Loucy (cell line): ENCODE results near the gene AFF2.

Experiments
- H2AFZ ChIP-seq: fragments of 200-600 bp; sonication (generic); 2 replicates; pipeline ENCODE4 v1.6.0; 2016; ENCODE audit warnings: antibody characterized with exemption, mild to moderate bottlenecking, low read length, moderate library complexity
- H3F3A ChIP-seq: fragments of 200-600 bp; 2 replicates; pipeline ENCODE4 v1.6.0; 2016; ENCODE audit warnings: antibody characterized with exemption, low read depth, mild to moderate bottlenecking
- H3K27me3 ChIP-seq: fragments of 200-600 bp; sonication (generic); 2 replicates; pipeline ENCODE4 v1.6.1; 2014; ENCODE audit warnings: low read length, mild to moderate bottlenecking; ENCODE audit not compliant: insufficient read depth, poor library complexity, severe bottlenecking
- H3K36me3 ChIP-seq: fragments of 200-600 bp; sonication (generic); 2 replicates; pipeline ENCODE4 v1.6.1; 2016; ENCODE audit warnings: low read length; ENCODE audit not compliant: insufficient read depth
- H3K4me1 ChIP-seq: fragments of 200-600 bp; sonication (generic); 2 replicates; pipeline ENCODE4 v1.5.1; 2014; ENCODE audit warnings: low read length, mild to moderate bottlenecking; ENCODE audit not compliant: insufficient read depth, poor library complexity, severe bottlenecking
- H3K4me2 ChIP-seq: fragments of 200-600 bp; sonication (generic); 2 replicates; pipeline ENCODE4 v1.6.0; 2014; ENCODE audit warnings: antibody characterized with exemption, low read length, low read depth, mild to moderate bottlenecking; ENCODE audit not compliant: poor library complexity, severe bottlenecking
- H3K4me3 ChIP-seq: fragments of 200-600 bp; sonication (generic); 2 replicates; pipeline ENCODE4 v1.5.1; 2014; ENCODE audit warnings: low read length, mild to moderate bottlenecking, mixed read lengths; ENCODE audit not compliant: poor library complexity, severe bottlenecking
- H3K79me2 ChIP-seq: fragments of 200-600 bp; sonication (generic); 2 replicates; pipeline ENCODE4 v1.6.1; 2014; ENCODE audit warnings: low read length; ENCODE audit not compliant: insufficient read depth
- H3K9ac ChIP-seq: fragments of 200-600 bp; sonication (generic); 2 replicates; pipeline ENCODE4 v1.6.0; 2014; ENCODE audit warnings: mild to moderate bottlenecking, low read depth, low read length, moderate library complexity; ENCODE audit not compliant: poor library complexity, severe bottlenecking
- H3K9me2 ChIP-seq: fragments of 200-600 bp; sonication (generic); replicated peaks from 2 replicates; pipeline ENCODE4 v1.6.1; 2016; ENCODE audit warnings: low read depth, low read length, mixed read lengths
- H3K9me3 ChIP-seq: fragments of 200-600 bp; sonication (generic); 2 replicates; pipeline ENCODE4 v1.6.1; 2014; ENCODE audit warnings: mild to moderate bottlenecking, antibody characterized with exemption, low read length, low read depth; ENCODE audit not compliant: insufficient read depth
- H4K20me1 ChIP-seq: fragments of 200-600 bp; sonication (generic); 2 replicates; pipeline ENCODE4 v1.6.0; 2014; ENCODE audit warnings: antibody characterized with exemption, low read length, mild to moderate bottlenecking; ENCODE audit not compliant: insufficient read depth, poor library complexity, severe bottlenecking
- CTCF ChIP-seq: fragments of 200-600 bp; sonication (generic); conservative IDR thresholded peaks from 2 replicates; pipeline ENCODE4 v1.5.1; 2014; ENCODE audit warnings: mild to moderate bottlenecking, antibody characterized with exemption, low read length
- EZH2phosphoT487 ChIP-seq: fragments of 200-600 bp; IDR thresholded peaks from 2 replicates; pipeline ENCODE4 v1.6.1; 2018; ENCODE audit warnings: antibody characterized with exemption, mild to moderate bottlenecking, moderate library complexity, borderline replicate concordance

The AFF2 gene

DNA sequence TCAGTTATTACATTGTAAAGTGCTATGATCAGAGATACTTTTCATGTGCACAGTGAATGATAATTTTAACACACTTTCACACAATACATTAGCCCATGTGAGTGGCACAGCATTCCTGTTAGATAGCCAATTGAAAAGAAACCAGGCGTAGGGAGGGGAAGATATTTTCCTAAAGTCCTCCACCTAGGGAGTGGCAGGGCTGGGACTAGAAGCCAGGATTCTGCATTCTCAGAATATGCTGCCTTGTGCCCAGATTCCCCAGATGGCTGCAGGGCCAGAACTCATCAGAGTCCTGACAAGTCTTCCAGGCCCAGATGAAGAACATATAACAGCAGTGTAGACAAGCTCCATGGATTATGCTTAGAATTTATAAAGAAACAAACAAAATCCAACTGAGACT is 350.2 kb downstream of the AFF2 start:
- no peaks in the 10 kb centered on the region for H3K27me3 ChIP-seq
- H3K9me2 ChIP-seq: no peaks in the 10 kb centered on the region
- H3K79me2 ChIP-seq: no peaks in the 10 kb centered on the region
- H3K9ac ChIP-seq: no peak overlapping the region
- no peak overlapping the region for H2AFZ ChIP-seq
- TF ChIP-seq EZH2phosphoT487 (no peak), CTCF (no peak)
- H3K9me3 ChIP-seq: no peaks in the 10 kb centered on the region
- H3K4me2 ChIP-seq: no peak overlapping the region
- no peak overlapping the region for H3K4me3 ChIP-seq
- H4K20me1 ChIP-seq: no peaks in the 10 kb centered on the region
- H3K36me3 ChIP-seq: peaks cover 16% of the 10 kb centered on the region; the same call in 1 of the 2 replicates
- H3F3A ChIP-seq: no peaks in the 10 kb centered on the region
- no peaks in the 10 kb centered on the region for H3K4me1 ChIP-seq

GRCh38 chrX:148854306-148854705 is 353.9 kb downstream of the AFF2 start:
- Histone ChIP-seq H3K9me2 (no peaks in the 10 kb centered on the region), H3K27me3 (no peaks in the 10 kb centered on the region), H2AFZ (no peak overlapping the region), H3K36me3 (peaks cover 5% of the 10 kb centered on the region; the same call in 1 of the 2 replicates), H3K9me3 (no peaks in the 10 kb centered on the region), H3K9ac (no peak overlapping the region), H3F3A (no peaks in the 10 kb centered on the region), H3K4me3 (no peak overlapping the region), H3K4me2 (no peak overlapping the region), H4K20me1 (no peaks in the 10 kb centered on the region), H3K79me2 (no peaks in the 10 kb centered on the region), H3K4me1 (no peaks in the 10 kb centered on the region)
- TF ChIP-seq CTCF (no peak), EZH2phosphoT487 (no peak)

GRCh38 chrX:148856505-148856904 is 356.1 kb downstream of the AFF2 start:
- Histone ChIP-seq H4K20me1 (no peaks in the 10 kb centered on the region), H3K9me3 (no peaks in the 10 kb centered on the region), H3K36me3 (peaks cover 5% of the 10 kb centered on the region; the same call in 1 of the 2 replicates), H3K79me2 (no peaks in the 10 kb centered on the region), H3K4me3 (no peak overlapping the region), H2AFZ (no peak overlapping the region), H3K4me2 (no peak overlapping the region), H3K4me1 (no peaks in the 10 kb centered on the region), H3K9me2 (no peaks in the 10 kb centered on the region), H3K9ac (no peak overlapping the region), H3K27me3 (no peaks in the 10 kb centered on the region), H3F3A (no peaks in the 10 kb centered on the region)
- no peak for TF ChIP-seq CTCF
- no peak for TF ChIP-seq EZH2phosphoT487
